Left lung (tissue), 10 donors: ENCODE results near the gene HOXC6. TPM values are rescaled to one million over a fixed set of nuclear protein-coding genes. Genes with fewer than 3 reads are reported as not detected.

Experiments
- ATAC-seq: fragments of 200-7000 bp; cut with Tn5 transposase; one replicate; pipeline ENCODE4 v1.9.1; 2020; ENCODE audit warnings: moderate library complexity
- DNase-seq, 4 donors: peaks; one replicate each; pipeline ENCODE4 v3.0.0-alpha.2; 2013 to 2020
- H3K27ac ChIP-seq, 2 donors: fragments of 200-600 bp; sonication (generic) in 1 of 2; one replicate each; pipeline versions ENCODE4 v1.5.0 to v1.8.0; 2020 to 2021
- H3K27me3 ChIP-seq, 2 donors: fragments of 200-600 bp; sonication (generic) in 1 of 2; one replicate each; pipeline versions ENCODE4 v1.5.0 to v1.8.0; 2020 to 2021
- H3K36me3 ChIP-seq, 2 donors: fragments of 200-600 bp; sonication (generic) in 1 of 2; one replicate each; pipeline versions ENCODE4 v1.5.0 to v1.8.0; 2020 to 2021
- H3K4me1 ChIP-seq, 2 donors: fragments of 200-600 bp; one replicate each; pipeline ENCODE4 v1.8.0; 2021
- H3K4me3 ChIP-seq, 2 donors: fragments of 200-600 bp; sonication (generic) in 1 of 2; one replicate each; pipeline versions ENCODE4 v1.5.0 to v1.8.0; 2020 to 2021; ENCODE audit warnings: mild to moderate bottlenecking in 1 of 2
- H3K9me3 ChIP-seq, 2 donors: fragments of 200-600 bp; sonication (generic) in 1 of 2; one replicate each; pipeline versions ENCODE4 v1.5.0 to v1.8.0; 2020 to 2021
- CTCF ChIP-seq, 2 donors: fragments of 200-600 bp; sonication (generic) in 1 of 2; IDR thresholded peaks; one replicate each; pipeline versions ENCODE4 v1.5.0 to v1.8.0; 2021; ENCODE audit warnings: antibody characterized with exemption in 2 of 2
- intact Hi-C, 2 donors: fragments of 100-400 bp; cut with DNase I; formaldehyde crosslinking; loops; one replicate each; pipeline versions ENCODE4 v1.11.2 to v1.14.2; 2022
- polyA plus RNA-seq, 6 donors: library from polyadenylated mRNA; unstranded; fragments of 120-200 nt; gene quantifications; one replicate each; pipeline ENCODE4 v1.2.1, GENCODE V29; 2013; ENCODE audit not compliant: insufficient read length in 6 of 6
- total RNA-seq, 2 donors: library from RNA; stranded (reverse); fragmentation: NEBNext Ultra II Directional; extraction: Animal tissue kit (Norgen Biotek cat#: 25700); gene quantifications; one replicate each; pipeline ENCODE4 v1.2.1, GENCODE V29; 2021
- donor health status: DM: no; HTN: yes; CAD: no.
- donor health status: DM: no; HTN: no; CAD: no.

Gene HOXC6
- total and polyA plus RNA-seq, 8 donors: 0.93 to 3.2 (median 2.1) TPM

- DNase-seq: peak in 1 of 4 donors; percentile 15
- ATAC-seq: peak; percentile 14
- Histone ChIP-seq H3K27me3 (peaks cover 89 to 100% of the 10 kb centered on the region in 2 donors), H3K36me3 (no peaks in the 10 kb centered on the region), H3K4me1 (peaks cover 0 to 22% of the 10 kb centered on the region in 2 donors), H3K4me3 (peak overlapping the region; percentile 25 to 28), H3K27ac (no peak overlapping the region), H3K9me3 (no peaks in the 10 kb centered on the region)
- no peak for TF ChIP-seq CTCF (IDR thresholded peaks at IDR 0.05)
- intact Hi-C loops: no loop called here
Observed at GRCh38 chr12:54017027-54017788, 11.0 kb upstream of the HOXC6 start.

GRCh38 chr12:54017878-54018467 lies 10.3 kb upstream of the HOXC6 start:
- Histone ChIP-seq H3K4me3 (peak overlapping the region; percentile 25 to 28), H3K4me1 (peaks cover 0 to 22% of the 10 kb centered on the region in 2 donors), H3K27me3 (peaks cover 88 to 100% of the 10 kb centered on the region in 2 donors), H3K36me3 (no peaks in the 10 kb centered on the region), H3K27ac (no peak overlapping the region), H3K9me3 (no peaks in the 10 kb centered on the region)
- DNase-seq (peak in 3 of 4 donors; percentile 72 to 88 (median 76)), ATAC-seq (peak; percentile 86)
- no peak for TF ChIP-seq CTCF (IDR thresholded peaks at IDR 0.05)
- intact Hi-C loops: no loop called here

GRCh38 chr12:54018468-54018984 lies 9.7 kb upstream of the HOXC6 start:
- H3K27ac ChIP-seq: no peak overlapping the region
- peaks cover 88 to 100% of the 10 kb centered on the region in 2 donors for H3K27me3 ChIP-seq
- H3K9me3 ChIP-seq: no peaks in the 10 kb centered on the region
- peak overlapping the region; percentile 25 to 28 for H3K4me3 ChIP-seq
- DNase-seq (peak in 1 of 4 donors; percentile 21), ATAC-seq (no peak)
- H3K36me3 ChIP-seq: no peaks in the 10 kb centered on the region
- peaks cover 0 to 22% of the 10 kb centered on the region in 2 donors for H3K4me1 ChIP-seq
- intact Hi-C loops: no loop called here
- no peak for TF ChIP-seq CTCF (IDR thresholded peaks at IDR 0.05)

GRCh38 chr12:54019091-54019811 lies 9.0 kb upstream of the HOXC6 start:
- no peak for TF ChIP-seq CTCF (IDR thresholded peaks at IDR 0.05)
- intact Hi-C loops: no loop called here
- Histone ChIP-seq H3K27me3 (peaks cover 91 to 100% of the 10 kb centered on the region in 2 donors), H3K36me3 (no peaks in the 10 kb centered on the region), H3K9me3 (no peaks in the 10 kb centered on the region), H3K27ac (no peak overlapping the region), H3K4me1 (peaks cover 0 to 20% of the 10 kb centered on the region in 2 donors), H3K4me3 (no peak overlapping the region)
- DNase-seq: peak in 1 of 4 donors; percentile 31
- no peak for ATAC-seq
